ENCODE measurements around the gene APOE. TPM values are rescaled to one million over a fixed set of nuclear protein-coding genes. Genes with fewer than 3 reads are reported as not detected.

The APOE gene
- total and polyA plus RNA-seq, 8 donors: 3.1 to 379 (median 17.2) TPM

DNA sequence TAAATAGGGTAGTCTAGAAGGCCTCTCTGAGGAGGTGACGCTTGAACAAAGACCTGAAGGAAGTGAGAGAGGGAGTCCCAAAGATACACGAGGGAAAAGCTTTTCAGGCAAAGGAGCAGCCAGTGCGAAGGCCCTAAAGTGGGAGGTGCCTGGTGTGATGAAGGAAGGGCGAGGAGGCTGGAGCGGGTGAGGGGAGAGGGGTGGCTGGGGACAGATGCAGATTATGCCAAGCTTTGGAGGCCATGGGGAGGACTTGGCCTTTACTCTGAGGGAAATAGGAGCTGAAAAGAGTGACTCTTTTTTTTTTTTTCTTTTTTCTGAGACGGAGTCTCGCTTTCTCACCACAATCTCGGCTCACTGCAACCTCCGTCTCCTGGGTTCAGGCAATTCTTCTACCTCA is 52.5 kb downstream of the APOE start:
- peaks cover 0 to 20% (median 13%) of the 10 kb centered on the region in 3 donors for H3K4me1 ChIP-seq
- 79 to 85% methylated on average over 6 to 9 of the region's 9 CpGs for WGBS, 2 donors
- ATAC-seq (no peak), DNase-seq (no peak), FAIRE-seq (no peak)
- H3K27ac ChIP-seq: no peak overlapping the region
- no peaks in the 10 kb centered on the region for H3K27me3 ChIP-seq
- H3K4me3 ChIP-seq: no peak overlapping the region
- H3K36me3 ChIP-seq: no peaks in the 10 kb centered on the region
- intact Hi-C loops (cut with DNase I): no loop called here
- TF ChIP-seq, protein P1, sequence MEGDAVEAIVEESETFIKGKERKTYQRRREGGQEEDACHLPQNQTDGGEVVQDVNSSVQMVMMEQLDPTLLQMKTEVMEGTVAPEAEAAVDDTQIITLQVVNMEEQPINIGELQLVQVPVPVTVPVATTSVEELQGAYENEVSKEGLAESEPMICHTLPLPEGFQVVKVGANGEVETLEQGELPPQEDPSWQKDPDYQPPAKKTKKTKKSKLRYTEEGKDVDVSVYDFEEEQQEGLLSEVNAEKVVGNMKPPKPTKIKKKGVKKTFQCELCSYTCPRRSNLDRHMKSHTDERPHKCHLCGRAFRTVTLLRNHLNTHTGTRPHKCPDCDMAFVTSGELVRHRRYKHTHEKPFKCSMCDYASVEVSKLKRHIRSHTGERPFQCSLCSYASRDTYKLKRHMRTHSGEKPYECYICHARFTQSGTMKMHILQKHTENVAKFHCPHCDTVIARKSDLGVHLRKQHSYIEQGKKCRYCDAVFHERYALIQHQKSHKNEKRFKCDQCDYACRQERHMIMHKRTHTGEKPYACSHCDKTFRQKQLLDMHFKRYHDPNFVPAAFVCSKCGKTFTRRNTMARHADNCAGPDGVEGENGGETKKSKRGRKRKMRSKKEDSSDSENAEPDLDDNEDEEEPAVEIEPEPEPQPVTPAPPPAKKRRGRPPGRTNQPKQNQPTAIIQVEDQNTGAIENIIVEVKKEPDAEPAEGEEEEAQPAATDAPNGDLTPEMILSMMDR (IDR thresholded peaks at IDR 0.05): no peak
- no peaks in the 10 kb centered on the region for H3K9me3 ChIP-seq

Other genes starting within 250 kb of the APOE start
- gene CEACAM19, start 234.3 kb upstream of the APOE start, total RNA-seq: 1 to 10 TPM; 2.4 to 6.4 (median 4.0) TPM
- 10 to 100 TPM; 20.6 to 27.7 TPM for gene CEACAM19, start 234.3 kb upstream of the APOE start, polyA plus RNA-seq
- gene CEACAM16, start 206.6 kb upstream of the APOE start, total RNA-seq: 1 to 10 TPM in 1 of 6 donors, under 1 TPM in 3, not detected in 2; 0.16 to 1.0 (median 0.31) TPM
- gene CEACAM16, start 206.6 kb upstream of the APOE start, polyA plus RNA-seq: under 1 TPM in 1 of 2 donors, not detected in 1; 0.57 TPM
- gene BCL3, start 157.1 kb upstream of the APOE start, total RNA-seq: 10 to 100 TPM; 13.9 to 50.3 (median 30.0) TPM
- gene BCL3, start 157.1 kb upstream of the APOE start, polyA plus RNA-seq: 100 to 1,000 TPM in 1 of 2 donors, 10 to 100 TPM in 1; 79.9 to 113 TPM
- gene CBLC, start 127.9 kb upstream of the APOE start, total RNA-seq: 10 to 100 TPM; 10.1 to 14.8 (median 12.1) TPM
- gene CBLC, start 127.9 kb upstream of the APOE start, polyA plus RNA-seq: 10 to 100 TPM; 16.5 to 29.7 TPM
- 10 to 100 TPM; 28.8 to 74.5 (median 40.5) TPM for gene BCAM, start 96.7 kb upstream of the APOE start, total RNA-seq
- 100 to 1,000 TPM in 1 of 2 donors, 10 to 100 TPM in 1; 99.5 to 140 TPM for gene BCAM, start 96.7 kb upstream of the APOE start, polyA plus RNA-seq
- gene NECTIN2, start 59.5 kb upstream of the APOE start, total RNA-seq: 100 to 1,000 TPM in 1 of 6 donors, 10 to 100 TPM in 5; 26.7 to 101 (median 40.2) TPM
- 100 to 1,000 TPM in 1 of 2 donors, 10 to 100 TPM in 1; 93.6 to 101 TPM for gene NECTIN2, start 59.5 kb upstream of the APOE start, polyA plus RNA-seq
- gene TOMM40, start 14.5 kb upstream of the APOE start, total RNA-seq: 10 to 100 TPM; 12.8 to 28.8 (median 17.4) TPM
- gene TOMM40, start 14.5 kb upstream of the APOE start, polyA plus RNA-seq: 10 to 100 TPM; 17.4 to 18.3 TPM
- gene APOC1, start 8.8 kb downstream of the APOE start, total RNA-seq: 100 to 1,000 TPM in 1 of 6 donors, 10 to 100 TPM in 1, 1 to 10 TPM in 4; 1.1 to 213 (median 5.7) TPM
- 1 to 10 TPM; 5.0 to 7.6 TPM for gene APOC1, start 8.8 kb downstream of the APOE start, polyA plus RNA-seq
- gene APOC4, start 36.4 kb downstream of the APOE start, total RNA-seq: under 1 TPM in 1 of 6 donors, not detected in 5; 0.47 TPM
- not detected for gene APOC4, start 36.4 kb downstream of the APOE start, polyA plus RNA-seq
- 10 to 100 TPM in 1 of 6 donors, 1 to 10 TPM in 1, under 1 TPM in 2, not detected in 2; 0.49 to 22.1 (median 3.8) TPM for gene APOC2, start 40.3 kb downstream of the APOE start, total RNA-seq
- 1 to 10 TPM in 1 of 2 donors, under 1 TPM in 1; 0.54 to 2.2 TPM for gene APOC2, start 40.3 kb downstream of the APOE start, polyA plus RNA-seq
- gene CLPTM1, start 49.6 kb downstream of the APOE start, total RNA-seq: 10 to 100 TPM; 56.4 to 73.6 (median 63.8) TPM
- 10 to 100 TPM; 74.5 to 81.9 TPM for gene CLPTM1, start 49.6 kb downstream of the APOE start, polyA plus RNA-seq
- 10 to 100 TPM in 4 of 6 donors, 1 to 10 TPM in 2; 8.3 to 21.7 (median 13.4) TPM for gene RELB, start 95.7 kb downstream of the APOE start, total RNA-seq
- gene RELB, start 95.7 kb downstream of the APOE start, polyA plus RNA-seq: 10 to 100 TPM; 25.1 to 33.5 TPM
- 10 to 100 TPM; 34.8 to 55.0 (median 47.7) TPM for gene CLASRP, start 133.2 kb downstream of the APOE start, total RNA-seq
- gene CLASRP, start 133.2 kb downstream of the APOE start, polyA plus RNA-seq: 100 to 1,000 TPM; 213 to 244 TPM
- under 1 TPM; 0.15 to 0.52 (median 0.32) TPM for gene ZNF296, start 170.7 kb downstream of the APOE start, total RNA-seq
- 1 to 10 TPM; 2.0 to 2.1 TPM for gene ZNF296, start 170.7 kb downstream of the APOE start, polyA plus RNA-seq
- 10 to 100 TPM in 1 of 6 donors, 1 to 10 TPM in 5; 3.8 to 11.4 (median 7.7) TPM for gene GEMIN7, start 173.5 kb downstream of the APOE start, total RNA-seq
- 10 to 100 TPM; 16.6 to 26.2 TPM for gene GEMIN7, start 173.5 kb downstream of the APOE start, polyA plus RNA-seq
- 10 to 100 TPM; 13.0 to 18.7 (median 15.1) TPM for gene PPP1R37, start 187.4 kb downstream of the APOE start, total RNA-seq
- gene PPP1R37, start 187.4 kb downstream of the APOE start, polyA plus RNA-seq: 10 to 100 TPM; 31.7 to 57.4 TPM

Data from pancreas (tissue), 10 donors.